ENCODE measurements around the gene PLXNA2.

The PLXNA2 gene

GRCh38 chr1:208157769-208158168 is 86.4 kb downstream of the PLXNA2 start:
- DNase-seq = no peak

DNA sequence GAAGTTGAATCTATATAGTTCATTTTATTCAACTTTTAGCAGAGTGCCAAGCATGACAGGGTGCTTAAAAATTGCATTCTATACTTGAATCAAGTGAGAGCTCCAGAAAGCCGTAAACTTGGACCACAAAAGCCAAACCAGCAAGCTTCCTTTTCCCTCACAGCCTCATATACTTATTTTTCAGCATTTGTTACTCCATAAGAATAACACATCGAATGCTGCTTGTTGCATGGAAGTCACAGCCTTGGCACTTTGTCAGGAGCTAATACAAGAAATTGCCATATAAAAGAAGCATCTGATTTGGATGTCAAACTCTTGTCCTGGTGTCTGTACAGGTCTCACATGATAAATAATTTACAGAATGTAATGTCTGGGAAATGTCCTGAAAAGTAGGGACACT is 87.4 kb downstream of the PLXNA2 start:
- no peak for DNase-seq

- DNase-seq = no peak
Measured at GRCh38 chr1:208156310-208156709, 87.9 kb downstream of the PLXNA2 start.

DNA sequence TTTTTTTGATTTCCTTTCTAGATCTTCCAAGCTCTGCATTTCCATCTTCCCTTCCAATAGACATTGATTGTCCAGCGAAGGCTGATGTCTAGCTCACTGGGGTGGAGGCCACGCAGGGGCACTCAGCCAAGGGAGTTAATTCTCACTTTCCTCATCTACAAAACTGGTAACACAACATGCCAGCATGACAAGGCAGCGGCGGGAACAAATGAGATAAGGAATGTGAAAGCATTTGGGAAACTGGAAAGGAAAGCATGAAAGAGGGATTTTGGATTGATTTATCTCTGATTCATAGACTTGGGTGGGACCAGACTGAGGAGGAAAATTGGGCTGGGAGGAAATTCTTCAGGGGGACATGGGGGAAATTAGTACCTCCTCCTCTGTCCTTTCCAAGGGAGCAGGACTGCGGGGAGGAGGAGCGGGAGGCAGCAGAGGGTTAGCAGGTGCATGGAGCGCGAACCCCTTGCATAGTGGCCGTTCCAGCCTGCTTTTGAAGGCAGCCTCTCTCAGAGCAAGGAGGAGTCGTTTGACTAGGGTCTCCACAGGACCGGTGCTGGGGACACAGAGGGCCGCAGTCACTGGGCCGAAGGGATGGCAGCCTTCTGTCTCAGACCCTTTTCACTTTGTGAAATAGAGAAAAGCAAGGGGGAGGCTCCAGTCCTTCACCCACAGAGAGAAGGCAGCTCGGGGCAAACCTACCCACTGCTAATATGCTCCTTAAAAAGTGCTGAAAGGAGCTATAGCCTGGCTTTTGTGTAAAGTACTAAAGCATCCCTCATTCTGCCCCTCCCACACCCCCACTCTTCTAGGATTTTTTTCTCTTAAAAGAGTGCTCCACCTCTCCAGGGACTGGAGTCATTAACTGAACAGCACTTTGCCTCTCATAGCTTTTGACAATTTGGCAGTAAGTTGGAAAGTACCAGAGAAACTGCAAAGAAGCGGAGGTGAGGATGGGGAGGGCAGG is 89.2 kb downstream of the PLXNA2 start:
- DNase-seq = no peak

DNA sequence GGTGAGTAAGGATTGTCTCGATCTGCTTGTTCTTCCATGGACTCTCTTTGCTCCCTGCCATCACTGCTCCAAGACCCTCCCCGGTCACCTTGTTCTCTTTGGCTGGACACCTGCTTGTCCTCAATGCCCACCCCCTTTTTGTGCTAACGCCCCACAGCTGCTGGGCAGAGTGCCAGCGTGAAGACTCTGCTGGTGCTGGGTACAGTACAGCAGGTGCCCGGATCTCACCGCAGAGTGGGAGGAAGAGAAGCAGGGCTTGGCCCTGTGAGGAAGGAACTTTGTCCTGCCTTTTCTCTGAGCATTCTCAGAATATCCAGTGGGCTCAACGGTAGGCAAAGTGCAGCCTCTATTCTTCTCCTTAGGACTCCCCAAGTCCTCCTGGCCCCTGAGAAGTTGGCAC is 90.1 kb downstream of the PLXNA2 start:
- no peak for DNase-seq

- DNase-seq = no peak
Measured at GRCh38 chr1:208153386-208153785, 90.8 kb downstream of the PLXNA2 start.

DNA sequence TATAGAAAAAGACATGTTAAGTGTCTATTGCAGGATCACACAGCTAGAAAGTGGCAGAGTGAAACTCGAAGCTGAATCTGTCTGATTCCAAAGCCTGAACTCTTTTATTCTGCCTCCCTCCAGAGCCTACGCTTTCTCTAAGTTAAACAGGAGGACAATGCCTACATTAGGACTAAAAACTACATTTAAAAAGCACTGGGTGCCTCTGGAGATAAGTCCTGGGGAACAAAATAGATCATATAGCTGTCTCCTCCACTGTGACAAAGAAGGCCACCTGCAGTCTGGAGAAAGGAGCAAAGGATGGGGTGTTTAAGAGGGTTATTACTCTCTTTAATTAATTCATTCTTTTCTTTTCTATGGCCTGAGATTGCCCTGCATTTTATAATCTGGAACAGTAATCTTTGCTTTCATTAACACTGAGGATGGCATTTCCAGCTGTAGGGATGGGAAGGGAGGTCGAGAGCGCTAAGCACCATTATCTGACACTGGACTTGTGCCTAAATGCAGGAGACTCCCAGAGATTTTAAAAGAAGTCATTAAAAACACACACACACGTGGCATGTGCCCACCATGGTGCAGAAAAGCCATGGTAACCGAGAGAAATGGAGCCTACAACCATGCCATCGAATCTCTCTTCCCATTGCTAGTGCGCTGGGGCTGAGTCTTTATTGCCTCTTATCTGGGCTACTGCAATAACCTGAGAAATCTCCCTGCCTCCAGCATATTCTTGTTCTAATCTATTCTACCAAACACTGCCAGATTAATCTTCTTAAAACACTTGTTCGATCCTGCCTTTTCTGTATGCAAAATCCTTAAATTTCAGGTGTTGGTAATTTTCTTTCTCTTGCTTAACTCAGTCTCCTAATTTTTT is 92.2 kb downstream of the PLXNA2 start:
- no peak for DNase-seq

DNA sequence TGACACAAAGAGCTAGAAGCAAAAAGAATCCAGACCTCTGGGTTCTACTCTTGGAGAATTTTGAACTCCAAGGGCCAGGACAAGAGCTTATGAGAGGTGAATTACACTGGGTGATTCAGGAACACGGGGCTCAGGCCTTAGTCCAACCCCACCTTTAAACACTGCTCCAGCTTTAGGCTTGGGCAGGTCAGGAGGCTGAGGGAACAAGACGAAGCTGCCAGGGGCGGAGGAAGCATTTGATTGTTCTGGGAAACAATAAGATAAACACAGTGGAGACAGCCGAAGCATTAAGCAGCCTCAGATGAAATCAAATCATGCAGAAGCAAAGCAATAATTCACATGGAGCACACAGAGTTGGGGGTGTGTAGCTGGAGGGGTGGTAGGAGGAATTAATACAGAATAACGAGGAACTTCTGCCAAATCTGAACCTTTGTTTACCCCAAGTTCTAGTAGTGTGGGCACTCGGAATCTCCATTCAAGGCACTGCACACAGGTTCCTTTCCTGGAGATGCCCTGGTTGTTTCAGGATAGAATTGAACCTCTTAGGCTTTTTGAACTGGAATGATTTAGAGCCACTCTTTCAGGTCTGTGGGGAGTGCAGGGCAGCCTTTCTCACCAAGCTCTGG is 93.2 kb downstream of the PLXNA2 start:
- DNase-seq = no peak

DNA sequence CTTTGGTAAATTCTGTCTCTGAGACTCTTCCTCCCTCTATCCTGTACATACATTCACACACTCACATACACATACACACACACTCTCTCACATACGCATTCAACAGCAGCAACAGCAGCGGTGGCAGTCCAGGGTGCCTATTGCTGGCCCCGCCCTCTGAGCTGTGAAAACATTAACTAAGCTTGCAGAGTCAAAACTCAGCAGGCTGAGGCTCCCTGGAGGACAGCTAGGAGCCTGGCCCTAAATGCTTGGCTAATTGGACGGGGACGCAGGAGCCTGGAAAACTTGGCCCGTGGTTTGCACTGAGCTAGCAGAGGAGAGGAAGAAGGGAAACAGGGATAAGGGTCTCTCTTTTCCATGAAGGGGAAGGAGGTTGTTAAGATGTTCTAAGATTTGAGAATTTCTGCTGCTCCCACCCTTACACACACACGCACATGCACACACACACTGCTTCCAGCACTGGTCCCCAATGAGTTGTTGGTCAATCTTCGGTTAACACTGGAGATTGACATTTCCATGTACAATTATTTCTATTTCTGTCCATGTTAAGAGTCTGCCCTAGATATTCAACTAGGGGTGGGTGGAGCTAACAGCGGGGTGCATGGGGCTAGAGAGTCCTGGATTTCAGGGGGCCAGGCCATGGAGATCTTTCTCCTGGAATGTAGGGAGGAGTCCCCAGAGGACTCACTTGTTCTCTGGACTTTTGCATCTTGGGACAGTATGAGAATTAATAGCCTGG is 94.2 kb downstream of the PLXNA2 start:
- peak; percentile 63 for DNase-seq

GRCh38 chr1:208149213-208149612 is 95.0 kb downstream of the PLXNA2 start:
- DNase-seq = no peak

DNA sequence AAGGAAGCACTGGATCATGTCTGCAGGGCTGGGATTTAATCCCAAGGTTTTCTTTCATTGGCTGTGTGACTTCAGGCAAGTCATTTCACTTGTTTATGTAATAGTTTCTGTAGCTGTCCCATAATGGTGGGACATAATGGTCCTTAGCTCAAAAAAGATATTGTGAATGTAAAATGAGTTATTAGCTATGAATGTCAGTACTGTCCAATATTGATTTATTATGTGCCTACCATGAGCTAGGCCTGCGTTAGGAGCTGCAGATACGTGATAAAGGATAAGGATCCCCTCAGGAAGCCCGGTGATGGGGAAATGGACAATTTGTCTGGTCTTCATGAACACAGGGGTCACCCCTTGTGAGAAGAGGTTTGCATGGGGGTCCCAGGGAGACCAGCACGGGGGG is 95.8 kb downstream of the PLXNA2 start:
- no peak for DNase-seq

DNA sequence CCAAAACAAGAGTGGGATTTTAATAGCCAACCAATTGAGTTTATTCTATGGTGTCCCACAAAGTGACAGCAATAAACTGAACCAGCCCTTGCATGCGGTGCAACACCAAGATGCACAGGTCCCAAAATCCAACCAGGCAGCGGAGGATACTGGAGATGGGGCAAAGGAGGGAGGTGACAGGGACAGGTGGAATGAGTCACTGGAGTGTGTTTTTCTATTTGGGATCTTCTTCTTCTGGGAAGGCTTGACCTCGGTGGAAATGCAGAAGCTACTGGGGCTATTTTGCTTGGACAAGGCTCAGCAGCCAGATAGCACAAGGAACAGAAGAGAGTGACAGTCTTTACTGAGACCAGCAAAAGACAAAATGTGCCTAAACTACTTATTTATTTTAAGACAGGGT is 97.5 kb downstream of the PLXNA2 start:
- DNase-seq = no peak

DNA sequence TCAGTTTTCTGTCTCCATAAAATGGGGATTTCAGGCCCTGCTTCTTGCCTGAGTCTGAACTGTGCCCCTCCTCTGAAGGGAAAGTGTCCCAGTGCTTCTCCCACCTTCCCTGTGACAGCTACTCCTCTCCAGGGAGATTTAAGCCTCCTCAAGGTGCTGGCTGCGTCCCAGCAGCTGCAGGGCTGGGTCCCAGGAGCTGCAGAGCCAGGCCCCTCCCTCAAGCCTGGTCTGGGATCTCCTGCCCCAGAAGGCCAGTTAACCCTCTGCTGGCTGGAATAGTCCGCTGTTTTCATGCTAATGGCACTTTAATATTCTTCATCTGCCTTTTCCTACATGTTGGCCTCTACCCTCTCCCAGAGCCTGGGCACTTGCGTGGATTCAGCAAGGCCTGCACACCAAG is 99.0 kb downstream of the PLXNA2 start:
- DNase-seq = no peak

GRCh38 chr1:208142590-208143382 is 101.4 kb downstream of the PLXNA2 start:
- no peak for DNase-seq

- DNase-seq = no peak
Measured at GRCh38 chr1:208141610-208142192, 102.5 kb downstream of the PLXNA2 start.

DNA sequence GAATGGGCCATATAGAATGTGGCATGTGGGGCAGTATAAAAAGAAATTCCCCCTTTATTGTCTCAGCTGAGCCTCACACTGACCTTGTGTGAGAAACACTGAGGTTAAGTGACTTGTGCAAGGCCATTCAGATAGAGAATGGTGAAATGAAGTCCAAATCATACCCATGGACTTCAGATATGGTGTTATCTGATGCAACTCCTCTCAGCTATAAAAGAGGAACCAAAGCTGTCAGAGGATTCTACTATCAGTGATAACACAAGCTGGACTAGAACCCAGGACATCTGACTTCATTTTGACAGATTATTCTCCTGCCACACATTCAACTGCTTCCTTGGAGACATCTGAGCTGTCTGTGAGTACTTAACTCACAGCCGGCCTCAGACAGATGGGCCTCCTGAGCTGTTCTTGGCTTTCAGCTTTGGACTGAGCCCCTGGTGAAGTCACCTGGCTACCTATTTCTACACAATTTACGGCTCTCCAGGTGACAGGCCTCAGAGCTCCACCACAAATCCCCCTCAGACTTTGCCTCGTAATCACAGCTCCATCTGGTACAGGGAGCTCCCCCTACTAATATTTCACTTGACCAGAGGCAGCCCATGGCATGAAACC is 104.6 kb downstream of the PLXNA2 start:
- DNase-seq = no peak

GRCh38 chr1:208137193-208137592 is 107.0 kb downstream of the PLXNA2 start:
- no peak for DNase-seq

GRCh38 chr1:208136459-208137182 is 107.6 kb downstream of the PLXNA2 start:
- DNase-seq = no peak

DNA sequence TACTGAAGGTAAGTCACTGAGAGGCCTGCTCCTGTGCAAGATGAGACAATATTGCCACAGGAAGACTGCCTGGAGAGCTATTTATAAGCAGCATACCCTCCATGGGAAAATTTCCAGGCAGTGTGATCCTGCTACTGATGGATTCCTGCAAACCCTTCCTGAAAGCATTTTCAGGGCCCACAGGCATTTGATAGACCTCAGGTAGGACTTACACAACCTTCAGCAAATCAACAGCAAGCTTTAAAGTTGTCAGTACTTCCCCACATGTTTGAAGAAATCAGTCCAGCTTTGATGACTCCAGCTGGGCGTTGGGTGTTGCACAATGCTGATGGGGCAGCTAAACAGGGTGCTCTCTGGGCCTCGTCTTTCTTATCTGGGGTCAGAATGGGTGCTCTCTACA is 108.8 kb downstream of the PLXNA2 start:
- DNase-seq = no peak

DNA sequence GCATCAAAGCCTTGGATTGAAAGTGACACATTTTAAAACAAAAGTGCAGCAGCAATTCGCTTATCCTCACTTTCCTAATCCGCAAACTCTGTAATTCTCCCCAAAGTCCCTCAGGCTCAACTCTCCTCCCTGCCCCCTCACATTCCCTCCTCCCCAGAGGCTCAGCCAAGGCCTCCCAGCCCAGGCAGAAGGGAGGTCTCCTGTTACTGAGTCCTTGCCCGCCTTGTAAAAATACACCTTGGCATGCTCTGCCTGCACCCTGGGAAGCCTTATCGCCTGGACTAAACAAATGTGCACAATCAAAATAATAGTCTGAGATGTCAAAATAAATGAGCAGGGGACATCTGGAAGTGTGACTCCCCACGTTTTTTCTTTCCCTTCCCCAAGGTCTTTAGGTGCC is 109.7 kb downstream of the PLXNA2 start:
- no peak for DNase-seq

Data from retina (tissue), 1 donor.